GM12891 (cell line): ENCODE data around the gene PCDHGB6.
"Not testable (repeated sequence)": the region's sequence is repeated elsewhere in the genome, so short reads cannot be mapped to it uniquely, and the experiment has no call there.

Experiments
- DNase-seq: peaks from one replicate; pipeline ENCODE4 v3.0.0; 2011; ENCODE audit warnings: low spot score; ENCODE audit not compliant: insufficient read length
- FAIRE-seq: peaks from 2 replicates; lab custom pipeline; 2011; peaks lifted over from hg19 to GRCh38; lab: Jason Lieb, UNC
- PAX5 ChIP-seq: IDR thresholded peaks from 2 replicates; pipeline ENCODE4 v1.6.1; 2011; ENCODE audit warnings: low read length, moderate library complexity, mild to moderate bottlenecking; ENCODE audit not compliant: insufficient read depth, severe bottlenecking
- POLR2A ChIP-seq: IDR thresholded peaks from 2 replicates; pipeline ENCODE4 v1.6.1; 2011; ENCODE audit warnings: low read depth, low read length, control low read depth
- POLR2AphosphoS5 ChIP-seq: IDR thresholded peaks from 2 replicates; pipeline ENCODE4 v1.6.1; 2011; ENCODE audit warnings: low read depth, low read length, control low read depth
- POU2F2 ChIP-seq: IDR thresholded peaks from 2 replicates; pipeline ENCODE4 v1.6.1; 2011; ENCODE audit warnings: low read depth, mild to moderate bottlenecking, control low read depth, low read length, moderate library complexity
- SPI1 ChIP-seq: IDR thresholded peaks from 2 replicates; pipeline ENCODE4 v1.6.1; 2011; ENCODE audit warnings: low read depth, low read length, control low read depth
- TAF1 ChIP-seq: IDR thresholded peaks from 2 replicates; pipeline ENCODE4 v1.6.1; 2011; ENCODE audit warnings: low read depth, low read length, control low read depth

Gene PCDHGB6

DNA sequence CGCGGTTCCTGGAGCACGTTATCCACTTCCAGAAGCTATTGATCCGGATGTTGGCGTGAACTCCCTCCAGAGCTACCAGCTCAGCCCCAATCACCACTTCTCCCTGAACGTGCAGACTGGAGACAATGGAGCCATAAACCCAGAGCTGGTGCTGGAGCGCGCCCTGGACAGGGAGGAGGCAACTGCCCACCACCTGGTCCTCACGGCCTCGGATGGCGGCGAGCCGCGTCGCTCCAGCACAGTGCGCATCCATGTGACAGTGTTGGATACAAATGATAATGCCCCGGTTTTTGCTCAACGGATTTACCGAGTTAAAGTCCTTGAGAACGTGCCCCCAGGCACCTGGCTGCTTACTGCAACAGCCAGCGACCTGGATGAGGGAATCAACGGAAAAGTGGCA, 4.4 kb upstream of the PCDHGB6 start:
- TF ChIP-seq PAX5 (no peak), SPI1 (no peak)
- DNase-seq, result no peak
- FAIRE-seq, result no peak

DNA sequence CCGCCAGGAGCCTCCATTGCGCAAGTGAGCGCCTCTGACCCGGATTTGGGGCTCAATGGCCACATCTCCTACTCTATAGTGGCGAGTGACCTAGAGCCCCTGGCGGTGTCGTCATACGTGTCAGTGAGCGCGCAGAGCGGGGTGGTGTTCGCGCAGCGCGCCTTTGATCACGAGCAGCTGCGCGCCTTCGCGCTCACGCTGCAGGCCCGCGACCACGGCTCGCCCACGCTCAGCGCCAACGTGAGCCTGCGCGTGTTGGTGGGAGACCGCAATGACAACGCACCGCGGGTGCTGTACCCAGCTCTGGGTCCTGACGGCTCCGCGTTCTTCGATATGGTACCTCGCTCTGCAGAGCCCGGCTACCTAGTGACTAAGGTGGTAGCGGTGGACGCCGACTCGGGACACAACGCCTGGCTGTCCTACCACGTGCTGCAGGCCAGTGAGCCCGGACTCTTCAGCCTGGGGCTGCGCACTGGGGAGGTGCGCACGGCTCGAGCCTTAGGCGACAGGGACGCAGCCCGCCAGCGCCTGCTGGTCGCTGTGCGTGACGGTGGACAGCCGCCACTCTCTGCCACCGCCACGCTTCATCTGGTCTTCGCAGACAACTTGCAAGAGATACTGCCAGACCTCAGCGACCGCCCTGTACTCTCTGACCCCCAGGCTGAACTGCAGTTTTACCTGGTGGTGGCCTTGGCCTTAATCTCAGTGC, 1.9 kb downstream of the PCDHGB6 start:
- TF ChIP-seq PAX5 (no peak), TAF1 (no peak), SPI1 (no peak), POLR2A (no peak), POLR2AphosphoS5 (no peak), POU2F2 (no peak)
- FAIRE-seq (no peak), DNase-seq (no peak)

DNA sequence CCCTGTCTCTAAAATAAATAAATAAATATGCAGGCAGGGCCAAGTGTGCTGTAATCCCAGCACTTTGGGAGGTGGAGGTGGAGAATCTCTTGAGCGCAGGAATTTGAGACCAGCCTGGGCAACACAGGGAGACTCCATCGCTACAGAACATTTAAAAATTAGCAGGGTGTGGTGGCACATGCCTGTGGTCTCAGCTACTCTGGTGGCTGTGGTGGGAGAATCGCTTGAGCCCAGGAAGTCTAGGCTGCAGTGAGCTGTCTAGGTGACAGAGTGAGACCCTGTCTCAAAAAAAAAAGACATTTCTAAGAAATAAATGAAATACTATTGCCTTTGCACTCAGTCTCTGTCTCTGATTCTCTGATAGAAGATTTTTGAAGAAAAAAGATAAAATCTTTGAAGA, 3.8 kb downstream of the PCDHGB6 start:
- FAIRE-seq, result no peak
- no peak for DNase-seq

DNA sequence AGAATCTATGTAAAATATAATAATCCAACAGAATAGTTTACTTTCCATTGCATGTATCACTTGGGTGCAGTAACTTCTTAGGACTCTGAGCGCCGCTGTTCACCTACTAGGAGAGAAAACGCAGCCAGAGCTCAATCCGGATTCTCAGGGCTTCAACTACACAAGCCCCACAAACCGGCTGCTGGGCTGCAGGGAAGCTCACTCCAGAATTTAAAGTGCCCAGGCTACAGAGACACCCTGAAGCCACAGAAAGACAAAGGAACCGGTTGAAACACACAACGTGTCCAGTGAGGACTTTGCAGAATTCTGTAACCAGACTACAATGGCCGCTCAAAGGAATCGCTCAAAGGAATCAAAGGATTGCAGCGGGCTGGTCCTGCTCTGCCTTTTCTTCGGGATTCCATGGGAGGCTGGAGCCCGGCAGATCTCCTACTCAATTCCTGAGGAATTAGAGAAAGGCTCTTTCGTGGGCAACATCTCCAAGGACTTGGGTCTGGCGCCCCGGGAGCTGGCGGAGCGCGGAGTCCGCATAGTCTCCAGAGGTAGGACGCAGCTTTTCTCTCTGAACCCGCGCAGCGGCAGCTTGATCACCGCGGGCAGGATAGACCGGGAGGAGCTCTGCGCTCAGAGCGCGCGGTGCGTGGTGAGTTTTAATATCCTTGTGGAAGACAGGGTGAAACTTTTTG, 5.2 kb downstream of the PCDHGB6 start, which contains the start of gene PCDHGA10:
Gene PCDHGA10, plus strand, starts transcription at position 134 of the 686 bp plus-strand sequence. Its CDS starts 189 bp downstream, at position 323.
- FAIRE-seq, result peak; percentile 61
- peak; percentile 70 for DNase-seq
- TF ChIP-seq POU2F2 (no peak), PAX5 (no peak), SPI1 (no peak), POLR2A (no peak), POLR2AphosphoS5 (no peak), TAF1 (no peak)

More for the DNA sequence above, 3.8 kb downstream of the PCDHGB6 start:
- TF ChIP-seq POLR2AphosphoS5 (no peak), TAF1 (no peak), POLR2A (no peak), SPI1 (no peak)

DNA sequence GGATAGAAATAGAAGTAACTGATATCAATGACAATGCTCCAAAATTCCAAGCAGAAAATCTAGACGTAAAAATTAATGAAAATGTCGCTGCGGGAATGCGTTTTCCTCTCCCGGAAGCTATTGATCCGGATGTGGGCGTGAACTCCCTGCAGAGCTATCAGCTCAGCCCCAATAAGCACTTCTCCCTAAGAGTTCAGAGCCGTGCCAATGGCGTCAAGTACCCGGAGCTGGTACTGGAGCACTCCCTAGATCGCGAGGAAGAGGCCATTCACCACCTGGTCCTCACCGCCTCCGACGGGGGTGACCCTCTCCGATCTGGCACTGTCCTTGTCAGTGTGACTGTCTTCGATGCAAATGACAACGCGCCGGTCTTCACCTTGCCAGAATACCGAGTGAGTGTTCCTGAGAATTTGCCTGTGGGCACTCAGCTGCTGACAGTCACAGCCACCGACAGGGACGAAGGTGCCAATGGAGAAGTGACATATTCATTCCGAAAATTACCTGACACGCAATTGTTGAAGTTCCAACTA, 5.8 kb downstream of the PCDHGB6 start:
- FAIRE-seq, result peak; percentile 40
- DNase-seq, result no peak
- TF ChIP-seq PAX5, result no peak
- no peak for TF ChIP-seq SPI1
- TF ChIP-seq POLR2A, result no peak
- no peak for TF ChIP-seq POU2F2
- TF ChIP-seq TAF1, result no peak

DNA sequence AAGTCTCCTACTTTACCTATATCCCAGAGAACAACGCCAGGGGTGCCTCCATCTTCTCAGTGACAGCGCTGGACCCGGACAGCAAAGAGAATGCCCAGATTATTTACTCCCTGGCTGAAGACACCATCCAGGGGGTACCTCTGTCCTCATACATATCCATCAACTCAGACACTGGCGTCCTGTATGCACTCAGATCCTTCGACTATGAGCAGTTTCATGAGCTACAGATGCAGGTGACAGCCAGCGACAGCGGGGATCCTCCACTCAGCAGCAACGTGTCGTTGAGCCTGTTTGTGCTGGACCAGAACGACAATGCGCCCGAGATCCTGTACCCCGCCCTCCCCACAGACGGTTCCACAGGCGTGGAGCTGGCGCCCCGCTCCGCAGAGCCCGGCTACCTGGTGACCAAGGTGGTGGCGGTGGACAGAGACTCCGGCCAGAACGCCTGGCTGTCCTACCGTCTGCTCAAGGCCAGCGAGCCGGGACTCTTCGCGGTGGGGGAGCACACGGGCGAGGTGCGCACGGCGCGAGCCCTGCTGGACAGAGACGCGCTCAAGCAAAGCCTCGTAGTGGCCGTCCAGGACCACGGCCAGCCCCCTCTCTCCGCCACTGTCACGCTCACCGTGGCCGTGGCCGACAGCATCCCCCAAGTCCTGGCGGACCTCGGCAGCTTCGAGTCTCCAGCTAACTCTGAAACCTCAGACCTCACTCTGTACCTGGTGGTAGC, 6.9 kb downstream of the PCDHGB6 start:
- DNase-seq, FAIRE-seq: not testable (repeated sequence)

DNA sequence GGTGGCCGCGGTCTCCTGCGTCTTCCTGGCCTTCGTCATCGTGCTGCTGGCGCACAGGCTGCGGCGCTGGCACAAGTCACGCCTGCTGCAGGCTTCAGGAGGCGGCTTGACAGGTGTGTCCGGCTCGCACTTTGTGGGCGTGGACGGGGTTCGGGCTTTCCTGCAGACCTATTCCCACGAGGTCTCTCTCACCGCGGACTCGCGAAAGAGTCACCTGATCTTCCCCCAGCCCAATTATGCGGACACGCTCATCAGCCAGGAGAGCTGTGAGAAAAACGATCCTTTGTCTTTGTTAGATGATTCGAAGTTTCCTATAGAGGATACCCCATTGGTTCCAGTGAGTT, 7.4 kb downstream of the PCDHGB6 start:
- FAIRE-seq, DNase-seq: not testable (repeated sequence)

DNA sequence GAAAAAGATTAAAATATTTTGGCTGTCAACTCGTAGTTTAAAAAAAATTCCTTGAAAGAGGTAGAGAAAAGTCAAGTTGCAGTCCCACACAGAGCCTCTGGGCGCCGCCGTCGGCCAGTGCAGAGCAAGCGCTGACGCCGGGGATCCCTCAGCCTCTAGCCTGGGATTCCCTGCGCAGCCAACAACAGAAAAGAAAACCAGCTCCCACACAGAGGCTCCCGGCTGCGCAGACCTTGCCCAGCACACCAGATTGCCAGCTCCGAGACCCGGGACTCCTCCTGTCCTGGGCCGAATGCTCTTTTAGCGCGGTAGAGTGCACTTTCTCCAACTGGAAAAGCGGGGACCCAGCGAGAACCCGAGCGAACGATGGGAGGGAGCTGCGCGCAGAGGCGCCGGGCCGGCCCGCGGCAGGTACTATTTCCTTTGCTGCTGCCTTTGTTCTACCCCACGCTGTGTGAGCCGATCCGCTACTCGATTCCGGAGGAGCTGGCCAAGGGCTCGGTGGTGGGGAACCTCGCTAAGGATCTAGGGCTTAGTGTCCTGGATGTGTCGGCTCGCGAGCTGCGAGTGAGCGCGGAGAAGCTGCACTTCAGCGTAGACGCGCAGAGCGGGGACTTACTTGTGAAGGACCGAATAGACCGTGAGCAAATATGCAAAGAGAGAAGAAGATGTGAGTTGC, 9.8 kb downstream of the PCDHGB6 start, which contains the start of gene PCDHGB7:
Gene PCDHGB7, plus strand, starts transcription at position 184 of the 679 bp plus-strand sequence. Its CDS starts 183 bp downstream, at position 367.
- peak; percentile 59 for DNase-seq

DNA sequence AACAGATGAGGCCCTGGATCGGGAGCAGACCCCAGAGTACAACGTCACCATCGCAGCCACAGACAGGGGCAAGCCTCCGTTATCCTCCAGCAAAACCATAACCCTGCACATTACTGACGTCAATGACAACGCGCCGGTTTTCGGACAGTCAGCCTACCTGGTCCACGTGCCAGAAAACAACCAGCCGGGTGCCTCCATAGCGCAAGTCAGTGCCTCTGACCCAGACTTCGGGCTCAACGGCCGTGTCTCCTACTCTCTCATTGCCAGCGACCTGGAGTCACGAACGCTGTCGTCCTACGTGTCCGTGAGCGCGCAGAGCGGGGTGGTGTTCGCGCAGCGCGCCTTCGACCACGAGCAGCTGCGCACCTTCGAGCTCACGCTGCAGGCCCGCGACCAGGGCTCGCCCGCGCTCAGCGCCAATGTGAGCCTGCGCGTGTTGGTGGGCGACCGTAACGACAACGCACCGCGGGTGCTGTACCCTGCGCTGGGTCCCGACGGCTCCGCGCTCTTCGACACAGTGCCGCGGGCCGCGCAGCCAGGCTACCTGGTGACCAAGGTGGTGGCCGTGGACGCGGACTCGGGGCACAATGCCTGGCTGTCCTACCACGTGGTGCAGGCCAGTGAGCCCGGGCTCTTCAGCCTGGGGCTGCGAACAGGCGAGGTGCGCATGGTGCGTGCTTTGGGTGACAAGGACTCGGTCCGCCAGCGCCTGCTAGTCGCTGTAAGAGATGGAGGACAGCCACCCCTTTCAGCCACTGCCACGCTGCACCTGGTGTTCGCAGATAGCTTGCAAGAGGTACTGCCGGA, 11.5 kb downstream of the PCDHGB6 start:
- DNase-seq (no peak), FAIRE-seq (no peak)

More for the DNA sequence above, 9.8 kb downstream of the PCDHGB6 start, which contains the start of gene PCDHGB7:
- peak; percentile 58 for FAIRE-seq

More for the DNA sequence above, 11.5 kb downstream of the PCDHGB6 start:
- TF ChIP-seq POLR2A (no peak), SPI1 (no peak), TAF1 (no peak), POU2F2 (no peak), PAX5 (no peak), POLR2AphosphoS5 (no peak)
